GM12865 (cell line): ENCODE results near the gene HERC3.

Source experiments
- DNase-seq: peaks from one replicate; pipeline ENCODE4 v3.0.0; 2010; ENCODE audit warnings: low read depth
- H3K4me3 ChIP-seq: 2 replicates; pipeline ENCODE4 v1.5.1; 2011; ENCODE audit warnings: mild to moderate bottlenecking, low read depth, low read length, control low read depth
- TF ChIP-seq, protein P1 (sequence below): IDR thresholded peaks from 2 replicates; pipeline ENCODE4 v1.5.1; 2011; ENCODE audit warnings: low read length, control low read depth, low read depth, inconsistent platforms; ENCODE audit not compliant: insufficient read depth; ENCODE audit errors: missing control alignments

HERC3 gene

DNA sequence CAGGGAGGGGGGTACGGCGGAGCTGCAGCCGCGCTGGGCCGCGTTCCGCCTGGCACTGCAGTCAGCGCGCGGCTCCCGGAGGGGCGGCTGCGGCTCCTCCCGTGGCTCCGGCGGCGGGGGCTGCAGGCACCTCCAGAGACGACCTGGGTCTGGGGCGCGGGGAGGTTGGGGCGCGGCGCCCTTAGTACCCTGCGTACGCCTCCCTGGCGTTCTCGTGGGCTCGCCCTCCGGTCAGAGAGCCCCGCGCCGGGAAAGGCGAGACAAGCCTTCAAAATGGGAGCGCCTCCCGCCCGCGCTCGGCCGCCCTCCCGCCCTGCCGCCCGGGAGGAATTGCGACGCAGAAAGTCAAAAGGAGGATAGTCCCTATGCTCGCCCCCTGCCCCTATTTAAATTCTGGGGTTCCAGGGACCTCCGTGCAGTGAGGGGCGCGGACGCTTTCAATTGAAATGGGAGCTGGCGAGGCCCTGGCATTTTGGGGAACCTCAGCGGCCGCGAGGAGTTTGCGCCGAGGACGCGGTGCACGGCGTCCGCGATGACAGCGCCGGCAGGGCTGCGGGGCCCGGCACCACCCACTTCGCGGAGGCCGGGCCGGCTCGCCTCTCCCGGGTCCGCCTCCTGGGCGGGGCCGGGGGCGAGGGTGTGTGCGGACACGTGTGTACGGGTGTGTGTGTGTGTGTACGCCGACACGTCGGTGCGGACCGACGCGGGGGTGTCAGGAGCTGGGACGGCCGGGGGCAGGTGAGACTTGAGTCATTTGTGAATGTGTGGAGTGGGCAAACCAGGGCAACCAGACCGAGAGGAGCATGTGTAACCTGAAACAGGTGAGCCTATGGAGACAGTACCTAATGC, 544 bp downstream of the HERC3 start:
- TF ChIP-seq, protein P1, sequence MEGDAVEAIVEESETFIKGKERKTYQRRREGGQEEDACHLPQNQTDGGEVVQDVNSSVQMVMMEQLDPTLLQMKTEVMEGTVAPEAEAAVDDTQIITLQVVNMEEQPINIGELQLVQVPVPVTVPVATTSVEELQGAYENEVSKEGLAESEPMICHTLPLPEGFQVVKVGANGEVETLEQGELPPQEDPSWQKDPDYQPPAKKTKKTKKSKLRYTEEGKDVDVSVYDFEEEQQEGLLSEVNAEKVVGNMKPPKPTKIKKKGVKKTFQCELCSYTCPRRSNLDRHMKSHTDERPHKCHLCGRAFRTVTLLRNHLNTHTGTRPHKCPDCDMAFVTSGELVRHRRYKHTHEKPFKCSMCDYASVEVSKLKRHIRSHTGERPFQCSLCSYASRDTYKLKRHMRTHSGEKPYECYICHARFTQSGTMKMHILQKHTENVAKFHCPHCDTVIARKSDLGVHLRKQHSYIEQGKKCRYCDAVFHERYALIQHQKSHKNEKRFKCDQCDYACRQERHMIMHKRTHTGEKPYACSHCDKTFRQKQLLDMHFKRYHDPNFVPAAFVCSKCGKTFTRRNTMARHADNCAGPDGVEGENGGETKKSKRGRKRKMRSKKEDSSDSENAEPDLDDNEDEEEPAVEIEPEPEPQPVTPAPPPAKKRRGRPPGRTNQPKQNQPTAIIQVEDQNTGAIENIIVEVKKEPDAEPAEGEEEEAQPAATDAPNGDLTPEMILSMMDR = no peak
- peak; percentile 81 for DNase-seq
- peak overlapping the region; percentile 80 for H3K4me3 ChIP-seq

DNA sequence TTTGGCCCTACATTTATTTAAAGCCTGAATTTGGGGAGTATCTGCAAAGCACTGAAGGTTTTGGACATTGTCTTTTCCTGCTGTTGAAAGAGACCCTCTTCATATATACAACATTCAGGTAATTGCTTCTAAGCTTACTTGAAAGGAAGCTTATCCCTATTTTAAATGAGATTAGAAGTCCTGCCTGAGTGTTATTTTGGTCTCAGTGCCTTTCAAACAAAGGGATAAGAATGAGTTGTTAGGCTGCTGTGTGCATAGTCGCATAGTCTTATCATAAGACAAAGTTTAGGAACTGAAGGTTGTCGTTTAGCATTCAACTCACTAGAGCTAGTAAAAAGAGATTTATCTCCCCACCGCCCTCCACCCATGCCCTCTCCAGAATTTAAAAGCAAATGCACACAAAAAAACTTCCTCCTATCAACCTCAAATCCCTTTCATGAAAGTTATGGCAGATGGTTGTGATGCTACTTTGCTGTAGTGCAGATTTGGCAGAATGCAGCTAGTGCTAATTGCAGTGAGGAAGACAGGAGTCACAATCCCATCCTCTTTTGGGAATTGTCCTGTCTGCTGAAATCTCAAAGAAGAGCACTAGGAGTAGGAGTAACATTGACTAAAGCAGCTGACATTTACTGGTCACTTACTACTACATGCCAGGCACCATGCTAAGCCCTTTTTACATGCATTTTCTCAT, 5.8 kb downstream of the HERC3 start:
- DNase-seq = no peak
- TF ChIP-seq, protein P1 = no peak
- H3K4me3 ChIP-seq = no peak overlapping the region

DNA sequence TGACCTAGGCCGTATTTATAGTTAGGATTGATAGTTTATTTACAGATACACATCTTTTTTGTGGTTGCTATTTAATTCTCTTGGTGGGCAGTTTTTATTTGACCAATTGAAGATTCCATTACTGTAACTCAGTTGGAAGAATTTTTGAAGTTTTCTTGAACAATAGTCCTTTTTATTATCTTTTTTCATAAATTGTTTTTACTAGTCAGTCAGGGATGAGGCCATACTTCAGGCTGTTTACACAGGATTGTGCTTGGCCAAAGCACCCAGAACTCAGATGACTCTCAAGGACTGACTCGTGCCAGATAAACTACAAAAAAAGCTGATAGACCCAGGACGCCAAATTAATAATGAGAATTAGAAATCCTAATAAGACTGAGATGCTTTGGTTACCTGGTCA, 7.0 kb downstream of the HERC3 start:
- no peak for DNase-seq
- TF ChIP-seq, protein P1 = no peak
- H3K4me3 ChIP-seq = no peak overlapping the region

DNA sequence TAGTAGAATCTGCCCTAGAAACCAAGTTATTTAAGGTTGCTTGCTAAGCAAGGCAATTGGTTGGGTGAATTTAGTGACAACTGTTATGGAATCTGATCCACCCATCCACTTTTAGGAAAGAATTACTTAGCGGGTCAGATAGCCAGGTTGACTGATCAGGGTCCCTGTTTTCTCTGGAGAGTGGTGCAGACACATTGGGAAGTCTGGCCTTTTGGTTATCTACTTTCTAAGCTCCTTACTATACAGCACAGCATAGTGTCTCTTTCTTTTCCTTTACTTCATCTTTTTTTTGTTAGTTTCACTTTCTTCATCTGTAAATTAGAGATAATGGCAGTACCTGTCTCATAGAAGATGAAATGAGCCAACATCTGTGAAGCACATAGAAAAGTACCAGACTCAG, 7.4 kb downstream of the HERC3 start:
- no peak overlapping the region for H3K4me3 ChIP-seq
- TF ChIP-seq, protein P1 = no peak

DNA sequence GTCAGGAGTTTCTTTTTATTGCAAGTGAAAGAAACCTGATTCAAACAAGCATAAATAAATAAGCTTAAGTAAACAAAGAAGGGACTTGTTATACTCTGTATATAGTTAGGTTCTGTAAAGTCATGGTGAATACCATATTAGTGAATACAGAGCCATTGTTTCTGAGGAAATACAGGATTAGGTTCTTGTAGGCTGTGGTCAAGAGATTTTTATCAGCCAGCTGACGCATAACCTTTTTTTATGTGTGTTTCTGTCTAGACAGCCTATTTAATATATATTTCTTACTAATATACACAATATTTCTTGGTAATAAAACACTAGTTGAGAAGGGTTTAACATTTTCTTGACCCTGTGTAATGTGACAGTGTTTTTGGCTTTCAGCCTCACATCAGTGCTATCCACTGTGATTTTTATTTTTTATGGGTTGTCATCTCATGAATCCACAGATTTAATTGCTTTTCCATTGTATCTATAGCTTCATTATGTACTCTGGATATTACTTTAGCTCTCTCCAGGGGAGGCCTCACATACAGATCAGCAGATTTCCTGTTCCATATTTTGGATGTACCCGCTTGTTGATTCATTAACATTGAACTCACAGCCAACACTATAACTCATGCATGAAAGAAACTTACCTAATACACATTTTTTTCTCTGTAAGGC, 8.0 kb downstream of the HERC3 start:
- H3K4me3 ChIP-seq = no peak overlapping the region
- TF ChIP-seq, protein P1 = no peak
- DNase-seq = no peak

More for the DNA sequence above, 7.4 kb downstream of the HERC3 start:
- DNase-seq = no peak

DNA sequence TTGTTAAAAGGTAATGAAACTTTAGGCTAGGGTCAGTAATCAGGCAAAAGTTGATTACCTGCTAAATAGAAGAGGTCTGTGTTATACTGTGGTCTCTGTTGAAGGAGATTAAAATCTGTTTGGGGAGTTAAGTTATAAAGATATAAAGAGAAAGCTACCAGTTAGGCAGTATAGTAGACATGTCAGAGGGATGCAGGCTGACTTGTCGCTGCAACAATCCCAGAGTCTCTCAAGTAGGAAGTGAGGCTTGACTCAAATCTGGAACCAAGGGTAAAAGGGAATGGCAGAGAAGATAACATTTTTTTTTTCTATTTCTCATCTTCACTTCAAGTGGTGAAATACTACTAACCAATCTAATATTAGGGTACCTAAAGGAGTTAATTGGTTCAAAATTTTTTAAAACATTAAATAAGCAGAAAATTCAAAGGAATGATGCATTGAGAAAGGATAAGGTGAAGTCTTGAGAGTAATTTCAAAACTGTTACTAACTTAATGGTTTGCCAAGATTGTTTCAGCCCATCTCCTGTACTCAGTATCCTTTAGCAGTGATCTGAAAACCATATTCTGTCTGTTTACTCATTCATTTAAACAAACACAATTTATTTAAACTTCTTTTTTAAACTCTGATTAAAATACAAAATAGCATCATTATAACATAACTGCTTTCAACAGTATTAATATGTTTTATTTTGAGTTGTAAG, 12.8 kb downstream of the HERC3 start:
- no peak for DNase-seq
- H3K4me3 ChIP-seq = no peak overlapping the region
- TF ChIP-seq, protein P1 = no peak
